Memory B cell (primary cell): ENCODE results near the gene TESMIN.

Experiments used
- ATAC-seq: fragments of 150-1000 bp; cut with Tn5 transposase; 2 replicates; pipeline ENCODE4 v1.10.0; 2021; ENCODE audit warnings: low read depth, mild to moderate bottlenecking, moderate library complexity
- DNase-seq, 2 donors: peaks; one replicate each; pipeline ENCODE4 v3.0.0; 2022; ENCODE audit warnings: low spot score in 2 of 2
- H3K27ac Mint-ChIP-seq: one replicate; pipeline ENCODE4 v1.8.0; 2022; ENCODE audit warnings: mild to moderate bottlenecking, moderate library complexity, mixed read lengths
- H3K27me3 Mint-ChIP-seq: one replicate; pipeline ENCODE4 v1.8.0; 2022; ENCODE audit warnings: mixed read lengths
- H3K36me3 Mint-ChIP-seq: one replicate; pipeline ENCODE4 v1.8.0; 2022; ENCODE audit warnings: mild to moderate bottlenecking, mixed read lengths
- H3K4me1 Mint-ChIP-seq: one replicate; pipeline ENCODE4 v1.8.0; 2022; ENCODE audit warnings: mixed read lengths
- H3K4me3 Mint-ChIP-seq: one replicate; pipeline ENCODE4 v1.8.0; 2022; ENCODE audit warnings: mild to moderate bottlenecking, moderate library complexity, mixed read lengths
- H3K9me3 Mint-ChIP-seq: one replicate; pipeline ENCODE4 v1.8.0; 2022; ENCODE audit warnings: mixed read lengths

The TESMIN gene

GRCh38 chr11:68710409-68710808, 40.9 kb downstream of the TESMIN start:
- no peaks in the 10 kb centered on the region for H3K9me3 Mint-ChIP-seq
- ATAC-seq (no peak), DNase-seq (no peak)
- H3K4me1 Mint-ChIP-seq: no peaks in the 10 kb centered on the region
- H3K36me3 Mint-ChIP-seq: peaks cover 2% of the 10 kb centered on the region
- H3K27ac Mint-ChIP-seq: no peak overlapping the region
- H3K27me3 Mint-ChIP-seq: peaks cover 4% of the 10 kb centered on the region
- H3K4me3 Mint-ChIP-seq: no peak overlapping the region

DNA sequence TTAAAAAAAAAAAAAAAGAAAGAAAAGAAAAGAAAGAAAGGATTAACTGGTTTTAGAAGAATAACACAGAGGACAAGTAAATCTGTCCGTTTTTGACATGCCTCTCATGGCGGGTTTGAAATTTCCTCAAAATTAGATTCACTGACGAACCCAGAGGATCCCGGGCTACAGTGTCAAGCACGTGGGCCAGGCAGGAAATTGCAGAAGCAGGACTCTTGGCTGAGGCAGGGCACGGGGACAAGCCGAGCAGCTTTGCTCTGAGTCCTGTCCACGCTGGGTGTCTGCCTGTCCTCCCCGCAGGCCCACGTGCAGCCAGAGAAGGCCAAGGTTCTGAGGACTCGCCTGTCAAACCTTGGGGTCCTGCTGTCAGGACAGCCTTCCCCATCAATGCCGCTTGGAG, 42.3 kb downstream of the TESMIN start:
- Mint-ChIP-seq H3K27ac (no peak overlapping the region), H3K4me3 (no peak overlapping the region), H3K9me3 (no peaks in the 10 kb centered on the region), H3K4me1 (no peaks in the 10 kb centered on the region), H3K36me3 (peaks cover 2% of the 10 kb centered on the region), H3K27me3 (peaks cover 4% of the 10 kb centered on the region)
- DNase-seq (no peak), ATAC-seq (no peak)

DNA sequence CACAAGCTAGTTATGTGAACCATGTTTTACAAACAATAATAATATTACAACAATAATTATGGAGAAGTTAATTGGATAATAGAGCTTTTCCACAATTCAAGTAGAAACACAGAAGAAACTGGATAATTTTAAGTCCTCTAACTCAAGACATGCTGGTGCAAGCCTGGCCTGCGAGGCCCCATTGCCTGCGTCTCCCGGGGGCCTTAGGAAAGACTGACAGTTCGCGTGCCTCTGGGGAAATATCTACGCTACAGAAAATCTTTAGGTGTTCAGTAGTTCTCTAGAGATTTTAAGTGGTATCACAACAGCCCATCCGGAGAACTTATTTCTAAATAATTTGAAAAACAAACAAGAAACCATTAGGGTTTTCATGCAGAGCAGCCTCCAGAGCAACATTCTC, 43.8 kb downstream of the TESMIN start:
- peaks cover 2% of the 10 kb centered on the region for H3K36me3 Mint-ChIP-seq
- H3K27me3 Mint-ChIP-seq: peaks cover 7% of the 10 kb centered on the region
- no peak overlapping the region for H3K4me3 Mint-ChIP-seq
- no peak for ATAC-seq
- DNase-seq: no peak
- H3K27ac Mint-ChIP-seq: no peak overlapping the region
- H3K9me3 Mint-ChIP-seq: no peaks in the 10 kb centered on the region
- H3K4me1 Mint-ChIP-seq: no peaks in the 10 kb centered on the region

DNA sequence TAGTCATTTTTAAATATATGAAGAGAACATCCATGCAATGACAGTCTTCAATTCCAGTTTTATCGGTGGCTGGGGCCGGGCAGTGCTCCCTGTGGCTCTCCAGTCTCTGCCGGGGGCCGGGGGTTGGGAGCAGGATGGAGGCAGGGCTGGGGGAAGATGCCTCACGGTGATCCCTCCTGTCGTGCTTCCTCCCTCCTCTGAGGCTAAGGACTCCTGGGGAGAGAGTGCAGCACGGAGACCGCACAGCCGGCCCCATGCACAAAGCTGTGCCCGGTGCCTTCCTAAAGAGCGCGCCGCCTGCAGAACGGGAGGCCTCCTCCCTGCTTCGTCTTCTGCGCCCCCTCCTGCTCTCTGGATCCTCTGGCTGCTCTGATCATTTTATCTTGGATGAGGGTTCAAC, 46.4 kb downstream of the TESMIN start:
- H3K27ac Mint-ChIP-seq: no peak overlapping the region
- H3K4me3 Mint-ChIP-seq: no peak overlapping the region
- peaks cover 3% of the 10 kb centered on the region for H3K27me3 Mint-ChIP-seq
- H3K36me3 Mint-ChIP-seq: no peaks in the 10 kb centered on the region
- ATAC-seq (no peak), DNase-seq (no peak)
- no peaks in the 10 kb centered on the region for H3K4me1 Mint-ChIP-seq
- H3K9me3 Mint-ChIP-seq: no peaks in the 10 kb centered on the region

DNA sequence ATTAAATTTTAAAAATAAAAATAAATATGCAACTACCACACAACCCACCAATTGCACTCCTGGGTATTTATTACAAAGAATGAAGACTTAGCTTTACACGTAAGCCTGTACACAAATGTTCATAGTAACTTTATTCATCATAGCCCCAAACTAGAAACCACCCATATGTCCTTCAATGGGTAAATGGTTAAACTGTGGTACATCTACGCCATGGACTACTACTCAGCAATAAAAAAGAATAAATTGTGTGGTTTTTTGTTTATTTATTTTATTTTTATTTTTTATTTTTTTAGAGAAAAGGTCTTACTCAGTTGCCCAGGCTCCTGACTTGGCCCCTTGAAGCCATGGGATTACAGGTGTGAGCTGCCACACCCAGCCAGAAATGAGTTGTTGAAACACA, 52.3 kb downstream of the TESMIN start:
- Mint-ChIP-seq H3K9me3 (peaks cover 5% of the 10 kb centered on the region), H3K4me1 (no peaks in the 10 kb centered on the region), H3K27me3 (peaks cover 11% of the 10 kb centered on the region), H3K27ac (no peak overlapping the region), H3K36me3 (peaks cover 9% of the 10 kb centered on the region), H3K4me3 (no peak overlapping the region)
- no peak for ATAC-seq
- no peak for DNase-seq

- H3K27me3 Mint-ChIP-seq: peaks cover 19% of the 10 kb centered on the region
Observed at GRCh38 chr11:68695531-68695930, 55.8 kb downstream of the TESMIN start.

DNA sequence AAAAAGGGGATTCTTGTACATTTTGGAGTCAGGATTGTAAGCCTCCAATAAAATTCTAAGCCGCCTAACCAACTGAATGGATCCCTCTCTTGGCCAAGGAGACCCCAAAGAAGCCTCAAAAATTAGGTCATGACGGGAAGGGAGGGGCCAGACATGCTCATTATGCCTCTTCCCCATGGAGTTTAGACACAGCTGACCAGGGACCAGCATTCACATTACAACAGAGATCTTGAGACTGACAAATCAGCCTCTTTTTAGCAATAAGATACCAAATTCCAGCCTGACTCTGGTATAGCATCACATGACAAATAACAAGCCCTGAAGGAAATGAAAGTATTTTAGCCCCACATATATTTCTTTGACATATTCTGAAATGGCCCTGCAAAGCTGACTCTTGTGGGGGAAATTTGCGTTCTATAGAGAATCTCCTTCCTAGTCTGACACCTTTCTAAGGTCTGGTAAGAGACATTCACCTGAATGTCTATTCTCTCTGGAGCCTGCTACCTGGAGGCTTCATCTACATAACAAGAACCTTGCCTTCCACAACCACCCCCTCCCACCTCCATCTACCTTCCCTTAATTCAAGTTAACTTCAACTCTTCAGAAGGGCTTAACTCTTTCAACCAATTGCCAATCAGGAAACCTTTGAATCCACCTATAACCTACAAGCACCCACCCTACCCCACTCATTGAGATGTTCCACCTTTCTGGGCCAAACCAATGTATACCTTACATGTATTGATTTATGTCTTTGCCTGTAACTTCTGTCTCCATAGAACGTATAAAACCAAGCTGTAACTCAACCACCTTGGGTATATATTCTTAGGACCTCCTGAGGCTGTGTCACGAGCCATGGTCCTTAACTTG, 56.7 kb downstream of the TESMIN start:
- peaks cover 9% of the 10 kb centered on the region for H3K36me3 Mint-ChIP-seq

More at GRCh38 chr11:68695531-68695930, 55.8 kb downstream of the TESMIN start:
- H3K4me1 Mint-ChIP-seq: no peaks in the 10 kb centered on the region
- peaks cover 5% of the 10 kb centered on the region for H3K9me3 Mint-ChIP-seq
- no peak for DNase-seq
- no peak overlapping the region for H3K27ac Mint-ChIP-seq
- no peak for ATAC-seq
- no peak overlapping the region for H3K4me3 Mint-ChIP-seq
- H3K36me3 Mint-ChIP-seq: peaks cover 9% of the 10 kb centered on the region

GRCh38 chr11:68693484-68693882, 57.8 kb downstream of the TESMIN start:
- peaks cover 5% of the 10 kb centered on the region for H3K9me3 Mint-ChIP-seq
- H3K36me3 Mint-ChIP-seq: peaks cover 7% of the 10 kb centered on the region
- peaks cover 21% of the 10 kb centered on the region for H3K27me3 Mint-ChIP-seq
- H3K4me3 Mint-ChIP-seq: no peak overlapping the region
- H3K27ac Mint-ChIP-seq: no peak overlapping the region
- no peak for DNase-seq
- ATAC-seq: no peak
- H3K4me1 Mint-ChIP-seq: no peaks in the 10 kb centered on the region

More for the DNA sequence above, 56.7 kb downstream of the TESMIN start:
- Mint-ChIP-seq H3K27ac (no peak overlapping the region), H3K9me3 (peaks cover 5% of the 10 kb centered on the region), H3K27me3 (peaks cover 19% of the 10 kb centered on the region), H3K4me1 (no peaks in the 10 kb centered on the region), H3K4me3 (no peak overlapping the region)
- no peak for DNase-seq
- ATAC-seq: no peak

DNA sequence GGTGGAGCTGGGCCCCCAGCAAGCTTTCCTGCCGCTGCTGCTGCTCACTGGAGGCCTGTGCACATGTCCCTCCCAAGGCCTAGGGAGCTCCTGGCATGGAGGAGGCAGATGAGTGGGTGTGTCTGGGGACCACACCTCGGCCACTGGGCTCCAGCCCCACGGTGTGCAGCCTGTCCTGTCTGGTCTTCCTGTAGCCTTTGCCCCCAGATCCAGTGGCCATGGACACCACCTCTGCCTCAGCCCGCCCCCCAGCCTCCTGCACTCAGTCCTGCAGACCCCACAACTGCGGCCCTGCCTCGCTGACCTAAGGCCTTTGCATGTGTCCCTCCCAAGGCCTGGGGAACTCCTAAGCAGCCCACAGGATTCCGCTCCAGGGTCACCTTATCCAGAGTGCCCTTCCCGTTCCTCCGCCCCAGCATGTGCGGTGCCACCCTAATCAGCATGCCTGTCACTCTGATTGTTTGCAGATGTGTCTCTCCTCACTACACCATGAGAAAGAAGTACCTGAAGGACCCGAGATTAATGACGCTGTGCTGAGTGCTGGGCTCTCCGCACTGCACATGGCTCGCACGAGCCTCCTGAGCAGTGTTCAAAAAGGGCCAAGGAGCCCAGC, 58.3 kb downstream of the TESMIN start:
- Mint-ChIP-seq H3K4me1 (no peaks in the 10 kb centered on the region), H3K36me3 (peaks cover 7% of the 10 kb centered on the region), H3K27me3 (peaks cover 22% of the 10 kb centered on the region), H3K4me3 (no peak overlapping the region), H3K27ac (no peak overlapping the region), H3K9me3 (peaks cover 5% of the 10 kb centered on the region)
- DNase-seq (no peak), ATAC-seq (no peak)

GRCh38 chr11:68692115-68692514, 59.2 kb downstream of the TESMIN start:
- Mint-ChIP-seq H3K27me3 (peaks cover 26% of the 10 kb centered on the region), H3K4me1 (no peaks in the 10 kb centered on the region), H3K4me3 (no peak overlapping the region), H3K27ac (no peak overlapping the region), H3K36me3 (peaks cover 3% of the 10 kb centered on the region), H3K9me3 (peaks cover 2% of the 10 kb centered on the region)
- ATAC-seq (no peak), DNase-seq (no peak)

DNA sequence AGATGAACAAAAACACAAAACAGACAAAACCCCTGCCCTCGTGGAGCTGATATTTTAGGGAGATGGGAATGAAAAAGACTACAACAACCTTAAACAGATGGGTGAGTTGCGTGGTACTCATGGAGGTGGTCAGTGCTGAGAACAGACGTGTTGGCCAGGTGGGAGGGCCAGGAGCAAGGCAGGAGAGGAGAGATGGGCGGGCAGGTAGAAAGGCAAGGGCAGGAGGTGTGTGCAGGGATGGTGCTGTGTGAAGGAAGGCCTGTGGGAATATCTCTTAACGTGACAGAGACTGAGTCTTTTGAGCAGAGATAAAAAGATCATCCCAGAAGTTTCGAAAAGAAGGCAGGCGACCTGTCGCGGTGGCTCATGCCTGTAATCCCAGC, 59.9 kb downstream of the TESMIN start:
- H3K27ac Mint-ChIP-seq: no peak overlapping the region
- peaks cover 2% of the 10 kb centered on the region for H3K9me3 Mint-ChIP-seq
- ATAC-seq: no peak
- H3K4me3 Mint-ChIP-seq: no peak overlapping the region
- H3K36me3 Mint-ChIP-seq: peaks cover 3% of the 10 kb centered on the region
- no peak for DNase-seq
- peaks cover 28% of the 10 kb centered on the region for H3K27me3 Mint-ChIP-seq
- no peaks in the 10 kb centered on the region for H3K4me1 Mint-ChIP-seq

GRCh38 chr11:68690671-68691401, 60.5 kb downstream of the TESMIN start:
- no peak for DNase-seq
- Mint-ChIP-seq H3K9me3 (peaks cover 2% of the 10 kb centered on the region), H3K27ac (no peak overlapping the region), H3K4me1 (no peaks in the 10 kb centered on the region), H3K36me3 (peaks cover 3% of the 10 kb centered on the region), H3K4me3 (no peak overlapping the region), H3K27me3 (peaks cover 32% of the 10 kb centered on the region)
- no peak for ATAC-seq

GRCh38 chr11:68689737-68690625, 61.3 kb downstream of the TESMIN start:
- Mint-ChIP-seq H3K4me3 (no peak overlapping the region), H3K9me3 (peaks cover 2% of the 10 kb centered on the region), H3K27ac (no peak overlapping the region), H3K27me3 (peaks cover 34% of the 10 kb centered on the region), H3K4me1 (no peaks in the 10 kb centered on the region), H3K36me3 (peaks cover 1% of the 10 kb centered on the region)
- no peak for ATAC-seq
- no peak for DNase-seq
